ENCODE measurements around the gene GJC1.
A peak's percentile ranks its signal among the peaks of the same experiment; 100 is the strongest.

Gene GJC1

DNA sequence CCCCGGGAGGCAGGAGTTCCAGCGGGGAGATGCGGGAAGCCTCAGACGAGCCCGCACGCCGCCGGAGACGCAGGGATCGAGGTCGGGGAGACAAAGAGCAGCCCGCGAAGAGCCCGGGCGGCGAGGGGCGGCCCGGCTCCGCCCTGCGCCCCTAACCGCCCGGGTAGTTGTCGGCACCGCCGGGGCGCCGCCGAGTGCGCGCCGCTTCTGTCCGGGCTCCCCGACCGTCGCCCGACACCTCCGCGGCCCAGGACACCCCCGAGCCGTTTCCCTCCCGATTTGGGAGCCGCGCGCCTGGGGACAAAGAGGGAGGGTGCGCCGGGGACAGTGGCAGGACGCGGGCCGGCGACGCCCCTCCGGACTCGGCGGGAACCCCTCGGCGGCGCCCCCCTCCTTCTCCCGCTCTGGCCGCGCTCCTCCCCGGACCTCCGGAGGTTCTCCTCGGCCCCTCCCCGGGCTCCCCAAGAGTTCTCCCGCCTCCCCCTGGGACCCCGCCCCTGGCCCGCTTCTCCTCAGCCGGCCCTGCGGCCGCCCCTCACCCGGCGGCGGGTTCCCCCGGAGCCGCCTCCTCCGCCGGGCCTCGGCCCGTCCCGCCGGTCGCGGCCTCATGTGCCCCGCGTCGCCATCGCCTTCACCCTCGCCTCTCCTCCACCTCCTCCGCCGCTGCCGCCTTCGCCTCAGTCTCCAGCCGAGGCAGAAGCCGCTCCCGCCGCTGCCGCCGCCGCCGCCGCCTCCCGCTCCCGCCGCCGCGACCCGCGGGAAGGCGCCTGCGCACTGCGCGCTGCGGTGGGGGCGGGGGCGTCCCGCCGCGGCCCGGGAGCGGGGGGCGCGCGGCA lies at the start of gene GJC1:
Gene GJC1 (minus strand): TSS at position 765 of the 836 bp plus-strand sequence. CDS start 24,470 bp downstream, outside the sequence.
- no peak for DNase-seq

DNA sequence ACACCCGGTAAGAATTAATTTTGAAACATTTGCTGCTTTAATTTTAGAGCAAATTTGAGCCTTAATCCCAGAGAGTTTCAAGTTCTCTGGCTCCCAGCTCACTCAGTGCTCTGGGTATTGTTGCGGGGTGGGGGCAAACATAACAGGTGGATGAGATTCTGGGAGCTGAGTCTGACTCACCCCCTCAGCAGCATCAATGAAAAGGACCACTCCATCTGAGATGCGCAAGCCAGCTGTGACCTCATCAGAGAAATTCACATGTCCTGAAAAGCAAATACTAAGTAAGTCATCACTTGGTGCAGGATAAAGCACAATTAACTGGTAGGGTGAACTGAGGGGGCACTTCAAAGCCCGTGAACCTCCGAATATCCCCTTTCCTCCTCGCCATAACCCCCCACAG lies 49.3 kb upstream of the GJC1 start:
- DNase-seq = no peak

DNA sequence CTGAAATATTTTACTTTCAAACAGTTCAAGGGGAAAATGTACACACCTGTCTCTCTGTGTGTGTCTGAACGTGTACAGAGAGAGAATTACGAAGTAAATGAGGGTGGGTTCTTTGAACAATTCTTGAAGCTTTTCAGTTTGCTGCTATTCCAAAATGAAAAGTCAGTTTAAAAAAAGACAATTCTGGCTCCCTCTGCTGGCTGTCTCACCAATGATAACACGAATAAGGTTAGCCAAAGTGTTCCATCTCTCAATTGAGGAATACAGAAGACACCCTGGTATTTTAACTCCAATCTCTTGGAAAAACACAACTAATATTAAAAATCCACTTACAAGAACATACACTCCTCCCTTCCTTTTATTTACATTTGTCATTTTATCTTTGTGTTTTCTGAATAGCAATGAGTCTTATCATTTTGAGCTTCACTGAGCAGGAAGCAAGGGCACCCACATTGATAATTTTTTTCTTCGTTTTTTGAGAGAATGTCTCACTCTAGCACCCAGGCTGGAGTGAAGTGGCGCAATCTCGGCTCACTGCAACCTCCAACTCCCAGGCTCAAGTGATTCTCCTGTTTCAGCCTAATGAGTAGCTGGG lies 48.6 kb upstream of the GJC1 start:
- DNase-seq = peak; percentile 42 to 65

DNA sequence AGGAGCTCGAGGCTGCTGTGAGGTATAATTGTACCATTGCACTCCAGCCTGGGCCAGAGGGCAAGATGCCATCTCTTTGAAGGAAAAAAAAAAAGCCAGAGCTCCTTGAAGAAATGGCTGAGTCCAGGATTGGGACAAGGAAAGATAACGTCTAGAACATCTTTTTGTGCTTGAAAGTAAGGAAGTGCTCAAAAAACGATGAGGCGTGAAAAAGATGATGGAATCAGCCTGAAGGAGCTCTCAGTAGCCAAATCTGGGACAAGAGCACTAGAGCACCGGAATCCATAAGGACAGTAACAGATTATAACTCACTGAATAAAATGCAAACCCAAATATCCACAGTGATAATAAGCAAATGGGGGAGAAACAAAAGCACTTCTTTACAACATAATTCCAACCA lies 47.0 kb upstream of the GJC1 start:
- no peak for DNase-seq

DNA sequence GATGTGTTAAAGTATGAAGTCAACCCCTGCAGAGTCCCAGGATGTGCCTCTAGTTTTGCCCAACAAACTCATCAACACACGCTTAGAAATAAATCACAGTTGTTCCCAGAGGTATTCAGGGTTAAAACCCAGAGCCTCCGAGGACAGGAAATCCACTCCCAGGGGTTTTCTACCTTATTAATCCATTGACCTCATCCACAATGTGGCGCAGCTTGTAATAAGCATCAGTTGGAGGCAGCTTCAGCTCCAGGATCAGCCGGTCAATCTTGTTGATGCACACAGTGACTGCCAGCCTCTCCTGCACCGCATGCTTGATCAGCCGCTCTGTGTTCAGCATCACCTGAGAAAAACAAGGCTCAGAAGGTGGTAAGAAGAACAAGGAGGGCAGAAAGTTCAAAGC lies 45.7 kb upstream of the GJC1 start:
- DNase-seq = no peak

DNA sequence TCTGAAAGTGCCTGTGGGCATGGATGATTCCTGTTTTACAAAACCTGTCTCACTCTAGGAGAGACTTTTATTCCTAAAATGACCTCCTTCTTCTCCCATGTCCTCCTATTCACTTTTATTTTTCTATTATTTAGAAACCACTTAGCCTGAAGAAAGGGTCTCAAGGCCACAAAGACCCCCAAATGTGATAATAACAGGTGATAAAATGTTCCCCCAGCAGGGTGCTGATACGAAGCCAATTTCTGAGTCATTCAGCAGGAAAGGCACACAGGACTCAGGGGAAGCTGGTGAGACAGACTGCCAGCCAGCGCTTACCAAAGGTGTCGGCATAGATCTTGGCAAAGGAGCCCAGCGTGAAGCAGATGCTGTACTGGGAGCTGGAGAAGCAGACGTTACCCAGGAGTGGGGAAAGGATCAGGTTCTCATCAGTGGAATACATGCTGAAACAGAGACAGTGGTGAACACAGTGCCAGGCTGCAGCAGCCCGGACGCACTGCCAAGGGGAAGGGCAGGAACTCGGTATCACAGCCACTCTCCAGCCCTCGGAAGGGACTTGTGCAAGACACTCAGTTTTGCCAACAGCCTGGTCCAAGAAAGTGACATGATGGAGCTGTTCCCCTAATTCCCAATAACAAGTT lies 42.2 kb upstream of the GJC1 start:
- DNase-seq = no peak

DNA sequence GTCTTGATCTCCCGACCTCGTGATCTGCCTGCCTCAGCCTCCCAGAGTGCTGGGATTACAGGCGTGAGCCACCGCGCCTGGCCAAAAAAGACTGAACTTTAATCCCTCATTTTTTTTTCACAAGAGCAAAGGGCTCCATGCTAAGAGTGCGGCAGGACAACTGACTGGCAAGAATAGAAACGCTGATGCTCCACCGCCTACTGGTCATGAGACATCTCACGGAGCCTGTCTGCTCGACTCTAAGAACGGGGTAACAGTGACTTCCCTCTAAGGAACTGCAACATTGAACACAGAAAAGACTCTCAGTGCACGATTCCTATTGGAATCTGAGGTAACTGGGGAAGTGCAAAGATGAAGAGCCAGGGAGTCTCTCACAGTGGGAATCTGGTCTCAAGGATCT lies 41.5 kb upstream of the GJC1 start:
- DNase-seq = no peak

DNA sequence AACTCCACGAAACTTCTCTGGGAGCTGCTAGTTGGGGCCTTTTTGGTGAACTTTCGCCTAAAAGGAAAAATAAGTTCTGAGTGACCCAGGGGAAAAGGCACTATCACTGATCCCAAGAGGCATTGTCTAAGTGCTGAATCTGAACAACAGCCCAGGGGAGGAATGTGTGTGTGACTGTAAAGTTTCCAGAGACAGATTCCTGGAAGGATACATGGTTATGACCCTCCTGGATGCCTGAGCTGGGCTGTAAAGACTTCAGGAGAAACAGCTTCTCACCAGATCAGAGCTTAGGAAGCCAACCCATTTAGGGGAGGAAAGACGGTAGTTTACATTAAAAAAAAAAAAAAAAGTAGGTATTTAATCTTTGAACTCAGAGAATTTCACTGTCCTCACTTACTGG lies 37.8 kb upstream of the GJC1 start:
- DNase-seq = no peak

DNA sequence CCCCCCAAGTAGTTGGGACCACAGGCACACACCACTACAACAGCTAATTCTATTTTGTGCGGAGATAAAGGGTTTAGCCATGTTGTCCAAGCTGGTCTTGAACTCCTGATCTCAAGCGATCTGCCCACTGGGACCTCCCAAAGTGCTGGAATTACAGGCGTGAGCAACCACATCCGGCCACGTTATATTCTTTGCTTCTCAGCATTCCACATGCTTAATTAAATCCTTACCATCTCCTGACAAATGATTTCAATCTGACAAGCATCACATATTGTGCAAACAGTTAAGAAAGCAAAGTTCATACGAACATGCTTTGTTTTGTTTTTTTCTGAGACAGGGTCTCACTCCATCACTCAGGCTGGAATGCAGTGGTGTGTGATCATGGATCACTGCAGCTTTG lies 35.8 kb upstream of the GJC1 start:
- no peak for DNase-seq

DNA sequence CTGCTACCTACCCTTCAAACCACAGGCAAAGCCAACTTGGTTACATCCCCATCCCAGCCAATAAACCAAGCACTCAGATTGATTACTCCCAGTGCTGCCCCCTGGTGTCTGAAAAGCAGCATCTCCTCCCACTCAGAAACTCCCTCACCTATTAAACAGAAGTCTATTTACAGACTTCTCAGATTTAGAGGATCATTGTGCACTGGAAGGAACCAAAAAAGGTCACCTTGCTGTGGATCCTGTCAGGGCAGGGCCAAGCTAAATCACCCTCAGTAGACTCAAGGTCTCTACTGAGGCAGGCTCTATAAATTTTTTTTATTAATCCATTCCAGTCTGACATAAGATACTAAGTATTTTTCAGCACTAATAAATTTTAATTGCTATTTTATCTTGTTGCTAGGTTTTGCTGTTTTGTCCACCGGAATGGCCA lies 35.2 kb upstream of the GJC1 start:
- peak; percentile 73 to 84 for DNase-seq

DNA sequence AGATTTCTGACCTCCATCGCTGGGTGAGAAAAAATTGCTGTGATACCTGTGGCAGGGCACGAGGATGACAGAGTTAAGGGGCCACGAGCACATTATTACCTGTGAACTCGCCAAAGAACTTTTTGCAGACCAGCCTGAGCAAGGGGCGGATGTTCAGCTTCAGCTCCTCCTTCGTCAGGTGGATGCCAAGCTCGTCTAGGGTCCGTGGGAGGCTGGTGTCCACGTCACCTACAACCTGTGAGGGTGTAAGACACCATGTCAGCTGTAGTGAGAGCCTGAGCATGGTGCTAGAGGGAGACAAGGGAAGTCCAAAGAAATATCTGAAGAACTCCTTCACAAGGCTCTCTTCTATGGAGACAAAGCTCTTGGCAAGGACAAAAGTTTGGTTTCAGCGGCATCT lies 34.7 kb upstream of the GJC1 start:
- no peak for DNase-seq

DNA sequence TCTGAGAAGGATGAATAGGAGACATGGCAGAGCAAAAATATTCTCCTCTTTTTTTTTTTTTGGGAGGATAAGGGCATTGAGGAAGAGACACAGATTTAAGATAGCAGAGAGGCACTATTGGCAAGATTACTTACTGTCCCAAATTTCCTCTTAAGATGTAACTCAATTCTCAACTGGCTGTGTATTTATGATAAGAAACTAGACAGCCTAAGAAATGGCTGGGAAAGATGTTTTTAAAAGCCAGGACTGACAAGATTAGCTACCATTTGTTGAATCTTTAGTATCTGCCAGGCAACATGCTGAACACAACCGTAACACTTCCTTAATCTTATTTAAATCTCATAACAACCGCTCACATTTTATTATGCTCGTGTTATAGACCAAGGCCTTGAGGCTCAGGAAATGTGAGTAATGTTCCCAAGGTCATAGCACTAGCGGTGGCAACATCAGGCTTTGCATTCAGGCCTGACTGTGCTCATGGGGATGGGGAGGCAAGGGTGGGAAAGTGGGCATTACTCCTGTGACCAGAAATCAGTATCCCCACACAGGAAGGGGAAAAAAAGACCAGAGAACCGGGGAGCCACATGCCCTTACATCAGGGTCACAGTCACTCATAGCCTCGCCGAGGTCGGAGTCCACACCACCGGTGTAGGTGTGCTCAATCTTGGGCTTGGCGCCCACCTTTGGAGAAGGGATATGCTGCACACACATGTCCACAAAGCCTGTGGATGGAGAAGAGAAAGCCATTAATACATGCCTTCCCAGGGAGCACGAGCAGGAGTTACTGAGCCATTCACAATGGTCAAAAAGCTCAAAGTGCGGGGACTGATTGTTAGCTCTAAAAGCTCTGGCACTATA lies 33.2 kb upstream of the GJC1 start:
- no peak for DNase-seq

DNA sequence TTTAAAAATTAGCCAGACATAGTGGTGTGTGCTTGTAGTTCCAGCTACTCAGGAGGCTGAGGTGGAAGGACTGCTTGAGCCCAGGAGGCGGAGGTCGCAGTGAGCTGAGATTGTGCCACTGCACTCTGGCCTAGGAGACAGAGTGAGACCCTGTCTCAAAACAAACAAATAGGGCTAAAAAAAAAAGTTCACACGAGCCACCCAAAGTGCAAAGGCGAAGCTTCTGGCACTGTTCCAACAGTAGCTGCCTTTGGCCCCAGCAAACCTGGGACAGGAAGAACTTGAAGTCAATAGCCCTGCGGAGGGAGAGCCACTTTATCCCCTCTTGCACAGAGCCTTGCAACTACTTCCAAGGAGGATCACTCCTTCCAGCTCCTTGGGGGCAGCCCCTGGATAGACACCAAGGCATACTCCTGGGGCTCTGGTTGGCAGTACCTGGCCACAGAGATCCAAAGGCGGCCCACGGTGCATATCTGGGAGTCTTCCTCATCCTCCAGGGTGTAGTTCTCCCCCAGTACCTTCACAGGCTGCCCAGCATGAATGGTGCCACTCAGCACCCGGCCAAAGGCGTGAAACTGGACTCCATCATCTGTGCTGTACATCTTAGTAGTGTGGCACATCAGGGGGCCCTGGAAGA lies 32.3 kb upstream of the GJC1 start:
- DNase-seq = no peak

DNA sequence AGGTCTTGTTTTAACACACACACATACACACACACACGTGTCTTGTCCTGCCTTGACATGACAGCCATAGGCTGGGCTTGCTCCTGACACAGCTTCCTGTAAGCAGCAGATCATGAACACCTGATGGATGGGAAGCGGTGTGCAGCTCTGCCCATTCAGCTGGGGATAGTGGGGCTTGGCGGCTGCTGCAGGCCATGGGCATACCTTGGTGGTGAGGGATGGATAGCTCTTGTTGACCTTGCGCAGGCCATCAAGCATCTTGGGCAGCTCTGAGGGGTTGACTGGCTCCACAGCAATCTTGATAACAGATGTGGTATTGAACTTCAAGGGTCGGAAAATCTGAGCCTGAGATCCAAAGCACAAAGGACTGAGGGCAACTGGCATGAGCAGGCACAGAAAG lies 29.6 kb upstream of the GJC1 start:
- no peak for DNase-seq

DNA sequence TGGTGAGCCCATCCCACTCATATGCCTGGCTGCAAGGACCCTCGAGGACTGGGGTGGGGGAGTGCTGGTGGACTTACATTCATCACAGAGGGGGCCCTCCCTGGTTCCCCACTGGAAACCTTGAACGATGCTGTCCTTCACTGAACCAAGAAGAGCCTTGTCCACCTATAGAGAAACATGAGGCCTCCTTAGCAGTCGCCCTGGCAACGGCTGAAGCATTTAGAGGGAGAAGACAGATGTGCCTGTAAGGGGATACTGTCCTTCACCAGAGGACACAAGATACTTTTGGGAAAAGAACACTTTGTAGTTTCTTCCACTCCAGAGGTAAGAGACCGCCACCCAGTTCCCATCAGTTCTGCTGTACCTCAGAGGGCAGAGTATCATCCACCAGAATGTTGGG lies 24.1 kb upstream of the GJC1 start:
- no peak for DNase-seq

DNA sequence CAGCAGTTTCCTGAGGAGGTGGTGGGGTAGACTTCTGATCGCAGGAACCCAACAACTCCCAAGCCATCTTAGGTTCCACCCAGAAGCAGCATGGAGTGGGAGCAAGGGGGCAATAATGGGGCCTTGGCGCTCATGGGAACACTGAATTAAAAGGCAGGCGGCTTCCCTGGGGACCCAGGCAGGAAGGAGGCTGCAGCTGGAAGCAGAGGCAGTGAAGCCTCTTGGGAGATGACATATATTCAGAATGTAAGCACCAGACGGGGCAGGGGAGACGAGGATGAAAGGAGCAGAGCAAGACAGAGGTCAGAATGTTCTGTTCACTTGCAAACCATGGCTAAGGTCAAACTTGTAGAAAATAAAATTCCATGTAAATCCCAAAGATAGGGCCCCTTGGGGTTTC lies 20.5 kb upstream of the GJC1 start:
- DNase-seq = no peak

DNA sequence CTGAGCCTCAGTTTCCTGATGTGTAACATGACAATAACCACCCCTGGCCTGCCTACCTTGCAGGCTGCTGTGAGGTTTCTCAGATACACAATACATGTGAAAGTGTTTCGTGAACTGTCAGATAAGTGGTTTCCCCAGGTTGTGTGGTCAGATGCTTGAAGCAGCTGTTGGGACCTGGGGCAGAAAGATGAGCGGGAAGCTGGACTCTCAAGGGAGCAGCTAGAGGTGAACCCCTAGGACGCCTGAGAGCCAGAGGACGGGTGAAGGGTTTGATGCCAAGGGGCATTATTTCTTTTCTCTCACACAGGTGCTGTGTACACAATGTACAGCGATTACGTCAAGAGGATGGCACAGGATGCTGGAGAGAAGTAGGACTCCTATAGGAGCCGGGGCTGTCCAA lies 19.9 kb upstream of the GJC1 start:
- no peak for DNase-seq

DNA sequence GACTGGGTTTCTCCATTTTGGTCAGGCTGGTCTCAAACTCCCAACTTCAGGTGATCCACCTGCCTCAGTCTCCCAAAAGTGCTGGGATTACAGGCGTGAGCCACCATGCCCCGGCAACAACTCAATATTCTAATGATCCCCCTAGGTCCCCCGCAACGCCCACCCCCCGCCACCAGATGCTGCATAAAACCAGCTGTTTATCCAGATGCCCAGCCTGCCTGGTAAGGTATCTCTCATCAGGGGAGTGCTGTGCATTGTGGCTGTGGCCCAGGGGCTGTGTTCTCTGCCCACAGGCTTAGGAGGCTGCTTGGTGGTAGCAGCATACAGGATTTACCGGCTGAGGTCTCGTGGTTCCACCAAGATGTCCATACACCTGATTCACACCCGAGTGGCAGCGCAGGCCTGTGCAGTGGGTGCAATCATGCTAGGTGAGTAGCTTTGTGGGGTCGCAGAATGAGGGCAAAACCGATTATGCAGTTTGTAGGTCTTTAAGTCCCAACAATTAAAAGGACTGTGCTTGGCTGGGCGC lies 18.9 kb upstream of the GJC1 start:
- DNase-seq = no peak

DNA sequence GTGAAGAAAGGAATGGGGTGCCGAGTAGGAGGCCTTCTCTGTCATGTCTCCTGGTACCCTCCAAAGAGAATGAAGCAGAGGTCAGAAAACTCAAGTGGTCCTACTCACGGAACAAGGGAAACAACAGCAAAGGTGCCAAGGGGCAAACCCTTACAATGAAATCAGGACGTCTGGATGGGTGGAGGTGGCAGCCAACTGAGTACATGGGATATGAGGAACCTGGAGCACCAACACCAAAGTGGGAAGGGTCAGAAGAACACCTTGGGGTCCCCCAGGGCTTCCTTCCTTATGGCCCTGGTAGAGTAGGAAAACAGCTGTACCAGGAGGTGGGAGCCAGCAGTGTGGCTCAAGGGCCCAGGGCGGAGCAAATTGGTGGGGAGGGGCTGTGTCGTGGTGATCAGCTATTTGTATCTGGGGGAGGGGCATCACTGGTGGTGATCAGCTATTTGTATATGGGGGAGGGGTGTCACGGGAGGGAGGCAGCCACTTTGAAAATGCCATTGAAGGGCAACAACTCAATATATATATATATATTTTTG lies 18.2 kb upstream of the GJC1 start:
- no peak for DNase-seq

DNA sequence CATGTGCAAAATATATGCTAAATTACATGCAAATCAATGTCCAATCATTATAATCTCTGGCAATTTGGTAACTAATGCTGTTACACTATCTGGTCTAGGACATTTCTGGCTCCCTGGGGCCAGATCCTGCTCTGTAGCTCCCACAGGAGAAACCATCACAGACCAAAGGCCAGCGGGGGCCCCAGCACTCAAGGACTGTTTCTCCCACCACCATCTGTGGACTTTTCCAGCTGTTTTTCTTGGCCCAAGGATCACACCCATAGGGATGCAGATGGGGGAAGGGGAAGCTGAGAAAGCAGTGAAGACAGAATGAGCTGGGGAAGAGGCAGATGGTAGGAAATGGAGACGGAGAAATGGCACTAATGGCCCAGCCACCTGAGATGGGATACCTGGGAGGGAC lies 17.5 kb upstream of the GJC1 start, which contains the start of gene HIGD1B:
Gene HIGD1B (plus strand): TSS at position 298 of the 400 bp plus-strand sequence. CDS start 270 bp downstream, outside the sequence.
- no peak for DNase-seq

DNA sequence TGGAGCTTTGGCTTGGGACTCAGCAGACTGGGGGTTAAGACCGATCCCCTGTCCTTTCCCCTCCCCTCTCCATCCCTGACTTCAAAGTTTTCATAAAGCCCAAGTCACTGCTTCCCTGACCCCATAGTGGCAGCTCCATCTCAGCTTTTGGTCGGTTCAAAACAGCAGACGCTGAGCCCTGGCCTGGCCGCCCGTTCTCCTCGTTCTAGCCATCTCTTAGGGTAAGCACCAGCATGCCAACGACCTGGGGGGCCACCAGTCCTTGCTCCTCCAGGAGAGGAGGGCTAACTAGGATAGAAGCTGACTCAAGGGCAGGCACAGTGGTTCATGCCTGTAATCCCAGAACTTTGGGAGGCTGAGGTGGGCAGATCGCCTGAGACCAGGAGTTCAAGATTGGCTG lies 16.1 kb upstream of the GJC1 start:
- no peak for DNase-seq

DNA sequence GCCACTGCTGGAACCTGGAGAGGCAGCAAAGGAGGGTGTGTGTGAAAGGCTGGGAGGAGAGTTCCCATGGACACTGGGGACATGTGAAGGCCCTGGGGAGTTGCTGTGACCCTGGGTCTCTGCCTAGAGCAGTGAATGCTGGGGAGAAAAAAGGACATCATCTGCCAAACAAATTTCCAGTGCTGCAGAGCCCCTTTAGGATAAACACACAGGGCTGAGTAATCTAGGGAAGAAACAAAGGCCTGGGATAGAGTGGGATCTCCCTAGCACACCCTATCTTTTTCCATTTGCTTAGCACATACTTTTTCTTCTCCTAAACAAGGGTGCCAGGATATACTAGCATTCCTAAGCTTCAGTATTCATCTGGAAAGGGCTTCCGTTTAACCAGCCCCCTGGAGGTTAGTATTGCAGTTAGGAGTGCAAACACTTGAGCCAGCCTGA lies 14.3 kb upstream of the GJC1 start:
- DNase-seq = no peak
